ENCODE results near the gene TBX2.

DNA sequence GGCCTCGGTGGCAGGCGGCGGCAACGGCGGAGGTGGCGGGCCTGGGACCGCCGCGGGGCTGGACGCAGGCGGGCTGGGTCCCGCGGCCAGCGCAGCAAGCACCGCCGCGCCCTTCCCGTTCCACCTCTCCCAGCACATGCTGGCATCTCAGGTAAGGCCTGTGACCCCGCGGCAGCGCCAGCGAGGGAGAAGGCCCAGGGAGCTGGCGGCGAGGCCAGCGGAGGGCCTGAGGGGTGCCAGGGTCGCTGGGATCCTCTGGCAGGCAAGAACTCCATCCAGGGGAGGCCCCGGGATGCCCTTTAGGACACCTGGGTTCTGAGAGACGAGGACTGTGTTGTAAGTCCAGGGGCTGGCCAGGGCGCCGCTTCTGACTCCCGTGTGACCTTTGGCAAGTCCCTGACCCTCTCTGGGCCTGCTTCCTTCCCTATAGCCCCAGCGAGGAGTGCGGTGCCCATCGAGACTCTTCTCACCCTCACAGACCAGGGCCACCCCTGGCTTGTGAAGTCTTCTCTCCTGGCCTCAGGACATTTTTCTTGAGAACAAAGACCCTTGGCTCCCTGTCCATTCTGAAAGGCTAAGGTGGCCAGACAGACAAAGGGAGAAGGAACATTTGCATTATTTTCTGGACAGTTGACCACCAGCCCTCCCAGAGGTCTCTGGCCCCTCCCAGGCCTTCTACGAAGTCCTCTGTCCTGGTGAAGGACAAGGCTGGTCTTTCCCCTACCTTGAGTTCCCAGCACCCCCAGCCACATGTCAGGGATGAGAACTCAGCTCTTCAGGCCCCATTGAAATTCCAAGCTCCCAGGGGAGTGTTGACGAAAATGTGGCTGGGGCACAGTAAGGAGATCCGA, 6.3 kb downstream of the TBX2 start:
- TF ChIP-seq, protein P1, sequence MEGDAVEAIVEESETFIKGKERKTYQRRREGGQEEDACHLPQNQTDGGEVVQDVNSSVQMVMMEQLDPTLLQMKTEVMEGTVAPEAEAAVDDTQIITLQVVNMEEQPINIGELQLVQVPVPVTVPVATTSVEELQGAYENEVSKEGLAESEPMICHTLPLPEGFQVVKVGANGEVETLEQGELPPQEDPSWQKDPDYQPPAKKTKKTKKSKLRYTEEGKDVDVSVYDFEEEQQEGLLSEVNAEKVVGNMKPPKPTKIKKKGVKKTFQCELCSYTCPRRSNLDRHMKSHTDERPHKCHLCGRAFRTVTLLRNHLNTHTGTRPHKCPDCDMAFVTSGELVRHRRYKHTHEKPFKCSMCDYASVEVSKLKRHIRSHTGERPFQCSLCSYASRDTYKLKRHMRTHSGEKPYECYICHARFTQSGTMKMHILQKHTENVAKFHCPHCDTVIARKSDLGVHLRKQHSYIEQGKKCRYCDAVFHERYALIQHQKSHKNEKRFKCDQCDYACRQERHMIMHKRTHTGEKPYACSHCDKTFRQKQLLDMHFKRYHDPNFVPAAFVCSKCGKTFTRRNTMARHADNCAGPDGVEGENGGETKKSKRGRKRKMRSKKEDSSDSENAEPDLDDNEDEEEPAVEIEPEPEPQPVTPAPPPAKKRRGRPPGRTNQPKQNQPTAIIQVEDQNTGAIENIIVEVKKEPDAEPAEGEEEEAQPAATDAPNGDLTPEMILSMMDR (IDR thresholded peaks at IDR 0.05; ENCODE audit: low read depth, low read length, poor library complexity, severe bottlenecking) = no peak
- TF ChIP-seq EZH2phosphoT487 (IDR thresholded peaks at IDR 0.05; ENCODE audit: borderline replicate concordance, low read length) = no peak
